HEK293 (cell line): ENCODE data around the gene MCAM.

ENCODE experiments used
- CTCF ChIP-seq: fragments of 450-650 bp; formaldehyde crosslinking; IDR thresholded peaks from 2 replicates; pipeline ENCODE4 v1.5.1; 2016; ENCODE audit warnings: missing biosample characterization, missing genetic modification characterization
- GLI4 ChIP-seq: fragments of 450-650 bp; formaldehyde crosslinking; IDR thresholded peaks from 2 replicates; pipeline ENCODE4 v1.5.1; 2016; ENCODE audit warnings: missing biosample characterization, missing genetic modification characterization
- ZBTB44 ChIP-seq: fragments of 450-650 bp; IDR thresholded peaks from 2 replicates; pipeline ENCODE4 v1.5.1; 2018; ENCODE audit warnings: missing biosample characterization, mild to moderate bottlenecking, missing genetic modification characterization

- TF ChIP-seq CTCF (tag by site-specific recombination): no peak
- no peak for TF ChIP-seq GLI4 (tag by site-specific recombination)
- no peak for TF ChIP-seq ZBTB44
These were observed 2.2 kb downstream of the MCAM start for GRCh38 chr11:119314726-119315125.
